Heart right ventricle (tissue), 16 donors: ENCODE measurements around the gene GRIK5. TPM values are rescaled to one million over a fixed set of nuclear protein-coding genes. Genes with fewer than 3 reads are reported as not detected.

Source experiments
- ATAC-seq, 8 donors: fragments of 200-7000 bp; cut with Tn5 transposase; one replicate each; pipeline ENCODE4 v1.9.1; 2020; ENCODE audit warnings: mild to moderate bottlenecking in 8 of 8, moderate library complexity in 8 of 8, moderate number of reproducible peaks in 1 of 8
- DNase-seq, 2 donors: peaks; one replicate each; pipeline ENCODE4 v3.0.0-alpha.2; 2020
- H3K27ac ChIP-seq, 10 donors: fragments of 200-600 bp; sonication (generic) in 2 of 10; one replicate each; pipeline versions ENCODE4 v1.5.0 to v1.8.0; 2020 to 2022; ENCODE audit warnings: mild to moderate bottlenecking in 3 of 10
- H3K27me3 ChIP-seq, 7 donors: fragments of 200-600 bp; one replicate each; pipeline ENCODE4 v1.8.0; 2021 to 2022; ENCODE audit warnings: mild to moderate bottlenecking in 2 of 7
- H3K36me3 ChIP-seq, 9 donors: fragments of 200-600 bp; sonication (generic) in 1 of 9; one replicate each; pipeline versions ENCODE4 v1.5.0 to v1.8.0; 2020 to 2022; ENCODE audit warnings: mild to moderate bottlenecking in 2 of 9
- H3K4me1 ChIP-seq, 9 donors: fragments of 200-600 bp; sonication (generic) in 1 of 9; one replicate each; pipeline versions ENCODE4 v1.5.0 to v1.8.0; 2020 to 2022; ENCODE audit warnings: mild to moderate bottlenecking in 4 of 9
- H3K4me3 ChIP-seq, 10 donors: fragments of 200-600 bp; sonication (generic) in 2 of 10; one replicate each; pipeline versions ENCODE4 v1.5.0 to v1.8.0; 2020 to 2022; ENCODE audit warnings: mild to moderate bottlenecking in 7 of 10, moderate library complexity in 2 of 10
- H3K9me3 ChIP-seq, 11 donors: fragments of 200-600 bp in 10 of 11; sonication (generic) in 2 of 11; one replicate each; pipeline versions ENCODE4 v1.5.0 to v1.8.0; 2013 to 2022; ENCODE audit warnings: mild to moderate bottlenecking in 2 of 11, control low read depth in 1 of 11, moderate library complexity in 1 of 11
- CTCF ChIP-seq, 9 donors: fragments of 200-600 bp; sonication (generic) in 2 of 9; IDR thresholded peaks; one replicate each; pipeline versions ENCODE4 v1.5.0 to v1.8.0; 2021 to 2022; ENCODE audit warnings: antibody characterized with exemption in 9 of 9, mild to moderate bottlenecking in 5 of 9, moderate library complexity in 1 of 9
- WGBS, 2 donors: extraction: QIAGEN DNeasy Blood & Tissue Kit; methylation state at CpG; one replicate each; pipeline ENCODE4 v1.1.7; 2013; ENCODE audit warnings: inconsistent platforms in 1 of 2; 5-methylcytosine and 5-hydroxymethylcytosine counted together
- intact Hi-C, 10 donors: fragments of 100-400 bp; cut with DNase I; formaldehyde crosslinking; loops; one replicate each; pipeline versions ENCODE4 v1.11.1 to v1.14.2; 2022
- polyA plus RNA-seq, 2 donors: library from polyadenylated mRNA; stranded (reverse); fragments of 200-250 nt; gene quantifications; one replicate each; pipeline ENCODE4 v1.2.3, GENCODE V29; 2013
- total RNA-seq, 10 donors: library from RNA; stranded (reverse); fragmentation: NEBNext Ultra II Directional in 3 of 10; extraction: Animal tissue kit (Norgen Biotek cat#: 25700) in 3 of 10; gene quantifications; one replicate each; pipeline versions ENCODE4 v1.2.1 to v1.2.4, GENCODE V29; 2021 to 2023
- donor health status: Arrhythmogenic right ventricular cardiomyopathy.
- donor health status: ischemic (EF 13 %, LVEDD 7.1; RV severe dilation, severe dysfunction).
- donor health status: healthy with polysubstance abuse.
- donor health status: DM: no; HTN: yes; CAD: no.
- donor health status: DM: no; HTN: no; CAD: no.
- donor health status: ischemic (EF 25% LVEDD 6.9; RV normal size, moderate dysfunction).
- donor health status: ischemic (EF 25% LVEDD 5.7; RV mildly dilated, moderate dysfunction).
- donor health status: healthy.
- donor health status: DM: yes; HTN: yes; CAD: no.
- donor health status: Ischemic cardiomyopathy.
- donor health status: ischemic (EF 35%, LVEDD 5.7; RV mildly dilated, moderate dysfunction).
- donor health status: nonischemic (EF 11% LVEDD 7.7; RV severe dilation, severe dysfunction).
- donor health status: DM: yes; HTN: yes; CAD: no.
- donor health status: PGD.
- donor health status: ischemic (EF 29% LVEDD 5.4; RV normal size, mild dysfunction).
- donor health status: nonischemic (EF 23%, LVEDD 6.1; RV moderate dilation, normal function).

GRIK5 gene
- total and polyA plus RNA-seq, 12 donors, result 0.35 to 9.3 (median 2.9) TPM

GRCh38 chr19:42067315-42067888 is 2.6 kb downstream of the GRIK5 start:
- no peak for DNase-seq
- no peak for TF ChIP-seq CTCF (IDR thresholded peaks at IDR 0.05)
- intact Hi-C loops, result no loop called here
- 77 to 81% methylated on average over 6 of the region's 6 CpGs for WGBS, 2 donors
- H3K27me3 ChIP-seq, result peaks cover 0 to 51% (median 43%) of the 10 kb centered on the region in 7 donors
- H3K9me3 ChIP-seq, result no peaks in the 10 kb centered on the region
- H3K4me1 ChIP-seq, result peaks cover 0 to 12% (median 5%) of the 10 kb centered on the region in 9 donors
- no peak overlapping the region for H3K4me3 ChIP-seq
- no peak for ATAC-seq
- no peak overlapping the region for H3K27ac ChIP-seq
- no peaks in the 10 kb centered on the region for H3K36me3 ChIP-seq

GRCh38 chr19:42066075-42066754 is 3.8 kb downstream of the GRIK5 start:
- H3K27ac ChIP-seq, result no peak overlapping the region
- no peak for ATAC-seq
- no peak for DNase-seq
- peaks cover 0 to 51% (median 43%) of the 10 kb centered on the region in 7 donors for H3K27me3 ChIP-seq
- no peaks in the 10 kb centered on the region for H3K36me3 ChIP-seq
- intact Hi-C loops, result no loop called here
- H3K9me3 ChIP-seq, result no peaks in the 10 kb centered on the region
- WGBS, 2 donors, result 44 to 55% methylated on average over 9 of the region's 9 CpGs
- H3K4me3 ChIP-seq, result no peak overlapping the region
- TF ChIP-seq CTCF (IDR thresholded peaks at IDR 0.05), result no peak
- H3K4me1 ChIP-seq, result peaks cover 0 to 12% (median 5%) of the 10 kb centered on the region in 9 donors

- no peak for ATAC-seq
- no peaks in the 10 kb centered on the region for H3K36me3 ChIP-seq
- H3K4me1 ChIP-seq, result peaks cover 0 to 11% (median 5%) of the 10 kb centered on the region in 9 donors
- H3K27ac ChIP-seq, result no peak overlapping the region
- no peak for DNase-seq
- intact Hi-C loops, result no loop called here
- TF ChIP-seq CTCF (IDR thresholded peaks at IDR 0.05), result no peak
- H3K4me3 ChIP-seq, result no peak overlapping the region
- no peaks in the 10 kb centered on the region for H3K9me3 ChIP-seq
- 88 to 95% methylated on average over 9 of the region's 9 CpGs for WGBS, 2 donors
- peaks cover 0 to 50% (median 43%) of the 10 kb centered on the region in 7 donors for H3K27me3 ChIP-seq
These were observed 4.5 kb downstream of the GRIK5 start for GRCh38 chr19:42065511-42065910.

GRCh38 chr19:42065051-42065450 is 5.0 kb downstream of the GRIK5 start:
- Histone ChIP-seq H3K27me3 (peaks cover 0 to 47% (median 40%) of the 10 kb centered on the region in 7 donors), H3K4me3 (no peak overlapping the region), H3K4me1 (peaks cover 0 to 7% (median 5%) of the 10 kb centered on the region in 9 donors), H3K27ac (no peak overlapping the region), H3K9me3 (no peaks in the 10 kb centered on the region), H3K36me3 (no peaks in the 10 kb centered on the region)
- intact Hi-C loops, result no loop called here
- WGBS, 2 donors, result 86 to 88% methylated on average over 13 of the region's 13 CpGs
- no peak for TF ChIP-seq CTCF (IDR thresholded peaks at IDR 0.05)
- DNase-seq (no peak), ATAC-seq (no peak)
